RWPE1 (cell line): Measurements from ENCODE around the gene STAT5B.
A peak's percentile ranks its signal among the peaks of the same experiment; 100 is the strongest.
"Not testable (repeated sequence)": the region's sequence is repeated elsewhere in the genome, so short reads cannot be mapped to it uniquely, and the experiment has no call there.

Experiments
- CTCF ChIA-PET: fragments of 350-600 bp; sonication (Branson Sonifier 250); formaldehyde crosslinking; extraction: SDS; loops from one replicate; lab custom pipeline; 2021; lab: Yijun Ruan, JAX
- POLR2A ChIA-PET: fragments of 400-600 bp; formaldehyde crosslinking; extraction: SDS; loops from one replicate; lab custom pipeline; 2020; ENCODE audit warnings: antibody characterized with exemption; ENCODE audit not compliant: low non-redundant PET; lab: Yijun Ruan, JAX
- DNase-seq: peaks from one replicate; pipeline ENCODE4 v3.0.0; 2012; ENCODE audit warnings: low spot score
- H3K27ac ChIP-seq: fragments of 450-650 bp; 2 replicates; pipeline ENCODE4 v1.5.1; 2017
- TF ChIP-seq, protein P1 (sequence below): fragments of 450-650 bp; conservative IDR thresholded peaks from 2 replicates; pipeline ENCODE4 v1.5.1; 2017; ENCODE audit warnings: low read depth, mild to moderate bottlenecking

The STAT5B gene

DNA sequence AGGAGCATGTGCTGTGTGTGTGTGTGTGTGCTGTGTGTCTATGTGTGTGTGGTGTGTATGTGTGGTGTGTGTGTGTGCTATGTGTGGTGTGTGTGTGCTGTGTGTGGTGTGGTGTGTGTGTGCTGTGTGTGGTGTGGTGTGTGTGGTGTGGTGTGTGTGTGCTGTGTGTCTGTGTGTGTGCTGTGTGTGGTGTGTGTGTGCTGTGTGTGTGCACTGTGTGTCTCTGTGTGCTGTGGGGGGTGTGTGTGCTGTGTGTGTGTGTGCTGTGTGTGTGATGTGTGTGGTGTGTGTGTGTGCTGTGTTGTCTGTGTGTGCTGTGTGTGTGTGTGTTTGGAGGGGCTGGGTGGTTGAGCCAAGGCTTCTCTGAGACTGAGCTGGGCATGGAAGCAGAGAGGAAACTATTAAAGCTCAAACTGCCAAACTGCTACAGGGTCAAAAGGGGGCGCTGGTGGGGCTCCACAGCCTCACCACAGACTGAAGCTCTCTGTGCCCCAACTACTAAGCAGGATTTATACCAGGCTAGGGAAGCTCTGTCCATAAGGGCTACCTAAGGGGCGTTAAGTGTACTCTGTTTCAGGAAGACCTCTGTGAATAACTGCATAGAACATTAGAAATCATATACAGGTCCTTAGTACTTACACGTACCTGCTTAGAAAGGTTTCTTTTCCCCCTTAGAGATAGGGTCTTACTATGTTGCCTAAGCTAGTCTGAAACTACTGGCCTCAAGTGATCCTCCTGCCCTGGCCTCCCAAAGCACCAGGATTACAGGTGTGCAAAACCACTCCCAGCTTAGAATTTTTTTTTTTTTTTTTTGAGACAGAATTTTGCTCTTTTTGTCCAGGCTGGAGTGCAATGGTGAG is 54.1 kb downstream of the STAT5B start:
- ChIA-PET CTCF (interaction anchor here (0.5 to 0.8 kb wide), 4 partner anchors 28 to 508 kb away, joined by 3 to 4 read pairs (median 4); no protein-coding TSS in a partner anchor), POLR2A (interaction anchor here (0.5 to 0.6 kb wide), 2 partner anchors 51 to 56 kb away, joined by 5 to 12 read pairs; no protein-coding TSS in a partner anchor)
- H3K27ac ChIP-seq, result no peak overlapping the region
- DNase-seq, result no peak
- TF ChIP-seq, protein P1, sequence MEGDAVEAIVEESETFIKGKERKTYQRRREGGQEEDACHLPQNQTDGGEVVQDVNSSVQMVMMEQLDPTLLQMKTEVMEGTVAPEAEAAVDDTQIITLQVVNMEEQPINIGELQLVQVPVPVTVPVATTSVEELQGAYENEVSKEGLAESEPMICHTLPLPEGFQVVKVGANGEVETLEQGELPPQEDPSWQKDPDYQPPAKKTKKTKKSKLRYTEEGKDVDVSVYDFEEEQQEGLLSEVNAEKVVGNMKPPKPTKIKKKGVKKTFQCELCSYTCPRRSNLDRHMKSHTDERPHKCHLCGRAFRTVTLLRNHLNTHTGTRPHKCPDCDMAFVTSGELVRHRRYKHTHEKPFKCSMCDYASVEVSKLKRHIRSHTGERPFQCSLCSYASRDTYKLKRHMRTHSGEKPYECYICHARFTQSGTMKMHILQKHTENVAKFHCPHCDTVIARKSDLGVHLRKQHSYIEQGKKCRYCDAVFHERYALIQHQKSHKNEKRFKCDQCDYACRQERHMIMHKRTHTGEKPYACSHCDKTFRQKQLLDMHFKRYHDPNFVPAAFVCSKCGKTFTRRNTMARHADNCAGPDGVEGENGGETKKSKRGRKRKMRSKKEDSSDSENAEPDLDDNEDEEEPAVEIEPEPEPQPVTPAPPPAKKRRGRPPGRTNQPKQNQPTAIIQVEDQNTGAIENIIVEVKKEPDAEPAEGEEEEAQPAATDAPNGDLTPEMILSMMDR, result peak; percentile 33; the same call in 1 of the 2 replicates

DNA sequence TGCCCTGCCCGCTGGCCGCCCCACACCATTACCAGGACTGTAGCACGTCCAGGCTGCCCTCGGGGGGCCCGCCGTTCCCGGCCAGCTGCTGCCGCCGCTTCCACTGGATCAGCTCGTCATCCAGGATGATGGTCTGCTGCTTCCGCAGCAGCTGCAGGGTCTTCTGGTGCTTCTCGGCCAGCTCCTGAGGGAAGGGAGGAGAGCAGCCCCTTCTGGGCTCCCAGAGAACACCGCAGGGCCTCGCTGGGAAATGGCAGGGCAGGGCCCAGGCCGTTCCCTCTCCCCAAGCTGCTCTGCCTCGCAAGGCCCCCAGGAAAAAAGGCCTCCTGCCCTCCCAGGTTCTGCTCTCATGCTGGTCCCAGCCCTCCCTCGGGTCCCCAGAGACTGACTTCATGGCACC is 56.9 kb downstream of the STAT5B start:
- CTCF ChIA-PET, POLR2A ChIA-PET, H3K27ac ChIP-seq, DNase-seq: not testable (repeated sequence)

DNA sequence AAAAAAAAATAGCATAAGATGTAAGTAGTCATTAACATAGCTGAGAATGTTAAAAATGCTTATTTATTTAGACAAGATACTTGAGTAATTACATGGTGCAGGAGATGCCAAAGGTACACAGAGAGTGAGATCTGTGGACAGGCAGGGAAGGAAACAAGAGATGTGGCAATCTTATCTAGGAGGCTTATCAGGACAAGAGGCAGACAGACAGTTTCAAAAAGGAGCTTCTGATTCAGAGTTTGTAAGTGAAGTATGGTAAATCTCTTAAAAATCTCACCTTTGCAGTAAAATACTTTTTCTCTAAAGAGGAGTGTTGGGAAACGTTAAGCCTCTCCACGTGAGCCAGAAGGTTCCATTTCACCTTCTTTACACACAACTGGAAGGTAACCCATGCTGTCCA is 62.0 kb downstream of the STAT5B start:
- no peak for DNase-seq
- no peak overlapping the region for H3K27ac ChIP-seq
- ChIA-PET POLR2A (no interaction called here), CTCF (interaction anchor here (0.5 kb wide), 1 partner anchor 1182 kb away, joined by 8 read pairs; no protein-coding TSS in a partner anchor)
- TF ChIP-seq, protein P1, result no peak

DNA sequence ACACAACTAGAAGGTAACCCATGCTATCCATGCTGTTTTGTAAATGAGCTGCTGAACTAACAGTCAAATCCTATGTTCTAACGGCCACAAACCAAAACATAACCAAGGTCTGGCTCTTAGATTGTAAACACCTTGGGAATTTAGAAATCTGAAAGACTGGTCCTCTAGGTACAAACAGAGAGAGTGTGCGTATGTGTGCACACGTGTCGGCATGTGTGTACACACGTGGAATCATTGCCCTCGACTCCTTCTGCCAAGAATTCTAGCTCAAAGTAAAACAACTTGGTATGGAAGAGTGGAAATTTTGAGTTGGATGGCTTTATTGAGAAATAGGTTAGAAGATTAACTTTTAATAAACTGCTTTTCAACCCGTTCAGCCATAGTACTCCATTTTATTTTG is 63.8 kb downstream of the STAT5B start:
- no peak overlapping the region for H3K27ac ChIP-seq
- DNase-seq, result no peak
- CTCF ChIA-PET, result no interaction called here
- TF ChIP-seq, protein P1, result no peak
- POLR2A ChIA-PET, result interaction anchor here (0.6 kb wide), 1 partner anchor 20 kb away, joined by 3 read pairs; no protein-coding TSS in a partner anchor

DNA sequence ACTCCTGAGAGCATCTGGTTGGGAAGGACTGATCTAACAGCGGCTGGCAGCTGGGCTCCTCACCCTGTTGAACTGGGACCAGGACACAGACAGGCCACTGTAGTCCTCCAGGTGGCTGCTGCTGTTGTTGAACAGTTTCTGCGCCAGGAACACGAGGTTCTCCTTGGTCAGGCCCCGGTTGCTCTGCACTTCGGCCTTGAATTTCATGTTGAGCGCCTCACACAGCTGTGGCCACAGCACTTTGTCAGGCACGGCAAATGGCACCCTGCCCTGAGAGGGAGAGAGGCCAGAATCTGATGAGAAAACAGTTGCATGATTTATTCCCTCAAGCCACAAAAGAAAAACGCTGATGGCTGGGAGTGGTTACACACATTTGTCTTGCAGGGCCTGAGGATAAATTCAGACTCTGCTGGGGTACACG is 64.3 kb downstream of the STAT5B start:
- CTCF ChIA-PET, result not testable (repeated sequence)

DNA sequence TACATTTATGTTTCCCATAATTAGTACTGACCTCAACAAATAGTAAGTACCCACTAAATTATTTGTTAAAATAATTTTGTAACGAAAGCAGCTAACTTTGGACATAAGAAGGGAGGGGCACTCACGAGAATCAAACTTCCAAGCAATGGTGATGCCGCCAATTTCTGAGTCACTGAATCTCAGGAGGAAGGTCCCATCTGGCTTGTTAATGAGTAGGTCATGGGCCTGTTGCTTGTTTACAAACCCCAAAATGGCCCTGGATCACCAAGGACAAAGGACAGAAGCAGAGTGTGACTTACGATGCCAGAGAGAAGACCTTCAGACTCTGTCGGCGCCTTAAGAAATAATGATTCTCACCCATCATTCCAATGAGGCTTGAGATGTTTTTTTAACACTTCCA is 66.1 kb downstream of the STAT5B start:
- POLR2A ChIA-PET, result no interaction called here
- no peak for DNase-seq
- no peak overlapping the region for H3K27ac ChIP-seq
- CTCF ChIA-PET, result no interaction called here
- TF ChIP-seq, protein P1, result no peak

More for the DNA sequence above, 64.3 kb downstream of the STAT5B start:
- DNase-seq, POLR2A ChIA-PET, H3K27ac ChIP-seq: not testable (repeated sequence)

DNA sequence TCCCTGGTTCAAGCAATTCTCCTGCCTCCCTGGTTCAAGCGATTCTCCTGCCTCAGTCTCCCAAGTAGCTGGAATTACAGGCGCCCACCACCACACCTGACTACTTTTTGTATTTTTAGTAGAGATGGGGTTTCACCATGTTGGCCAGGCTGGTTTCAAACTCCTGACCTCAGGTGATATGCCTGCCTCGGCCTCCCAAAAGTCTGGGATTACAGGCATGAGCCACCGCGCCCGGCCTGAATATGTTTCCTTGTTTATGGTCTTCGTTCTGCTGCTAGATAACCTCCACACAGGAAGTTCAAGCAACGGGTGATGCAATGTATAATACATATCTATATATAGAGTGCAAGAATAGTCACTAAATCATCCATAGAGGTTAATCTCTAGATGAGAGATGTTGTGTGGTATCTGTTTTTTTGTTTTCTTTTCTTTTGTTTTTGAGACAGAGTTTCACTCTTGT is 70.0 kb downstream of the STAT5B start:
- DNase-seq, CTCF ChIA-PET, POLR2A ChIA-PET, H3K27ac ChIP-seq: not testable (repeated sequence)

DNA sequence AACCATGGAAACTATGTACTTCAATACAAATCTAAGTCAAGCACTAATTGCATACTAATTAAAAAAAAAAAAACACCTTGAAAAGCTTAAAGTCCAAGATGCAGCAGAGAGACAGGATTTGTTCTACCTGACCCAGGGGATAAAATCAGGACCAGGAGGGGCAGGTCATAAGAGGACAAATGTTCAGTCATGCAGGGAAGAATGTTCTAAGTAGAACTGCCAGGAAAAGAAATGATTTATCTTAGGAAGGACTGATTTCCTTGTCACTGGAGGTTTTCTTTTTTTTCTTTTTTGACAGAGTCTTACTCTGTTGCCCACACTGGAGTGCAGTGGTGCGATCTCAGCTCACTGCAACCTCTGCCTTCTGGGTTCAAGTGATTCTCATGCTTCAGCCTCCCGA is 72.8 kb downstream of the STAT5B start:
- CTCF ChIA-PET, result no interaction called here
- TF ChIP-seq, protein P1, result no peak
- POLR2A ChIA-PET, result no interaction called here
- H3K27ac ChIP-seq, result no peak overlapping the region
- DNase-seq, result no peak
